H9 (cell line): ENCODE measurements around the gene KIAA0930. TPM values are rescaled to one million over a fixed set of nuclear protein-coding genes. Genes with fewer than 3 reads are reported as not detected.

Experiments used
- DNase-seq: peaks from one replicate; pipeline ENCODE4 v3.0.0-alpha.2; 2017
- H2AFZ ChIP-seq: one replicate; pipeline ENCODE4 v1.6.1; 2013; ENCODE audit warnings: mild to moderate bottlenecking, low read length, control low read depth, moderate library complexity
- H2AK5ac ChIP-seq: 2 replicates; pipeline ENCODE4 v1.6.1; 2013; ENCODE audit warnings: low read length, control low read depth, mixed read lengths; ENCODE audit not compliant: insufficient read length
- H2BK120ac ChIP-seq: one replicate; pipeline ENCODE4 v1.6.1; 2013; ENCODE audit warnings: low read depth, mild to moderate bottlenecking, low read length, control low read depth, inconsistent platforms; ENCODE audit not compliant: poor library complexity, severe bottlenecking
- H2BK12ac ChIP-seq: 2 replicates; pipeline ENCODE4 v1.6.1; 2013; ENCODE audit warnings: low read length, control low read depth, mixed read lengths, low read depth; ENCODE audit not compliant: insufficient read length
- H2BK15ac ChIP-seq: 2 replicates; pipeline ENCODE4 v1.6.1; 2013; ENCODE audit warnings: low read depth, low read length, control low read depth
- H2BK20ac ChIP-seq: one replicate; pipeline ENCODE4 v1.6.1; 2013; ENCODE audit warnings: low read depth, mild to moderate bottlenecking, low read length, control low read depth, inconsistent platforms; ENCODE audit not compliant: poor library complexity, severe bottlenecking
- H2BK5ac ChIP-seq: 2 replicates; pipeline ENCODE4 v1.6.1; 2013; ENCODE audit warnings: low read length, control low read depth, mixed read lengths; ENCODE audit not compliant: insufficient read length
- H3K14ac ChIP-seq: 2 replicates; pipeline ENCODE4 v1.6.1; 2013; ENCODE audit warnings: low read length, control low read depth; ENCODE audit not compliant: insufficient read depth
- H3K18ac ChIP-seq: 2 replicates; pipeline ENCODE4 v1.6.1; 2013; ENCODE audit warnings: low read depth, mild to moderate bottlenecking, mixed read lengths, low read length, control low read depth; ENCODE audit not compliant: insufficient read length
- H3K23ac ChIP-seq: 2 replicates; pipeline ENCODE4 v1.6.1; 2013; ENCODE audit warnings: low read length, control low read depth, mixed read lengths, low read depth; ENCODE audit not compliant: insufficient read length
- H3K23me2 ChIP-seq: 2 replicates; pipeline ENCODE4 v1.6.1; 2013; ENCODE audit warnings: low read depth, mild to moderate bottlenecking, mixed read lengths, low read length, control low read depth; ENCODE audit not compliant: insufficient read length, poor library complexity, severe bottlenecking
- H3K27ac ChIP-seq: 2 replicates; pipeline ENCODE4 v1.5.1; 2013; ENCODE audit warnings: low read length, control low read depth, mixed read lengths, low read depth; ENCODE audit not compliant: insufficient read length
- H3K27me3 ChIP-seq: 2 replicates; pipeline ENCODE4 v1.6.1; 2013; ENCODE audit warnings: low read length, control low read depth, inconsistent platforms; ENCODE audit not compliant: insufficient read depth
- H3K4ac ChIP-seq: 2 replicates; pipeline ENCODE4 v1.6.1; 2013; ENCODE audit warnings: low read depth, mild to moderate bottlenecking, control low read depth, inconsistent platforms, low read length, moderate library complexity
- H3K4me1 ChIP-seq: 2 replicates; pipeline ENCODE4 v1.6.1; 2013; ENCODE audit warnings: low read length, control low read depth, inconsistent platforms; ENCODE audit not compliant: insufficient read depth
- H3K4me2 ChIP-seq: 2 replicates; pipeline ENCODE4 v1.6.1; 2013; ENCODE audit warnings: low read length, control low read depth, mixed read lengths; ENCODE audit not compliant: insufficient read length, insufficient read depth
- H3K56ac ChIP-seq: 2 replicates; pipeline ENCODE4 v1.6.1; 2013; ENCODE audit warnings: low read depth, mild to moderate bottlenecking, mixed read lengths, low read length, control low read depth; ENCODE audit not compliant: insufficient read length
- H3K79me1 ChIP-seq: 2 replicates; pipeline ENCODE4 v1.6.1; 2013; ENCODE audit warnings: low read depth, mild to moderate bottlenecking, moderate library complexity, low read length, control low read depth, inconsistent platforms; ENCODE audit not compliant: insufficient read depth, poor library complexity, severe bottlenecking
- H3K79me2 ChIP-seq: 2 replicates; pipeline ENCODE4 v1.6.1; 2013; ENCODE audit warnings: low read length, control low read depth, inconsistent platforms; ENCODE audit not compliant: insufficient read depth
- H3K9ac ChIP-seq: 2 replicates; pipeline ENCODE4 v1.6.1; 2013; ENCODE audit warnings: low read length, control low read depth, mixed read lengths; ENCODE audit not compliant: insufficient read length; ENCODE audit errors: extremely low read depth
- H3K9me3 ChIP-seq: one replicate; pipeline ENCODE4 v1.6.1; 2013; ENCODE audit warnings: low read depth, low read length, inconsistent platforms; ENCODE audit not compliant: control insufficient read depth
- H3T11ph ChIP-seq: one replicate; pipeline ENCODE4 v1.6.1; 2013; ENCODE audit warnings: mild to moderate bottlenecking, low read length, control low read depth, inconsistent platforms
- H4K20me1 ChIP-seq: one replicate; pipeline ENCODE4 v1.6.1; 2013; ENCODE audit not compliant: control insufficient read depth, insufficient read length, insufficient read depth
- H4K5ac ChIP-seq: 2 replicates; pipeline ENCODE4 v1.6.1; 2013; ENCODE audit warnings: low read depth, mild to moderate bottlenecking, mixed read lengths, low read length, control low read depth; ENCODE audit not compliant: insufficient read length
- H4K8ac ChIP-seq: replicated peaks from 2 replicates; pipeline ENCODE4 v1.6.1; 2013; ENCODE audit warnings: low read length, control low read depth, mixed read lengths, low read depth; ENCODE audit not compliant: insufficient read length
- H4K91ac ChIP-seq: 2 replicates; pipeline ENCODE4 v1.6.1; 2013; ENCODE audit warnings: low read depth, mild to moderate bottlenecking, moderate library complexity, mixed read lengths, low read length, control low read depth; ENCODE audit not compliant: insufficient read length
- H3K27ac Mint-ChIP-seq, 3 experiments: 2 replicates in 2 of 3; 3 replicates in 1 of 3; pipeline ENCODE4 v1.8.0; 2020 to 2021; ENCODE audit warnings: mixed read lengths in 3 of 3, mild to moderate bottlenecking in 1 of 3, moderate library complexity in 1 of 3
- H3K27me3 Mint-ChIP-seq: 2 replicates; pipeline ENCODE4 v1.8.0; 2021; ENCODE audit warnings: low read depth, mild to moderate bottlenecking, moderate library complexity, mixed read lengths
- H3K36me3 Mint-ChIP-seq, 3 experiments: 2 replicates in 2 of 3; 3 replicates in 1 of 3; pipeline ENCODE4 v1.8.0; 2020 to 2021; ENCODE audit warnings: low read depth in 3 of 3, mixed read lengths in 3 of 3; ENCODE audit not compliant: insufficient read depth in 1 of 3
- H3K4me1 Mint-ChIP-seq, 2 experiments: 2 replicates each; pipeline ENCODE4 v1.8.0; 2020; ENCODE audit warnings: mixed read lengths in 2 of 2
- H3K4me3 Mint-ChIP-seq, 2 experiments: 2 replicates in 1 of 2; 3 replicates in 1 of 2; pipeline ENCODE4 v1.8.0; 2020 to 2021; ENCODE audit warnings: mild to moderate bottlenecking in 2 of 2, mixed read lengths in 2 of 2, moderate library complexity in 1 of 2
- H3K9me3 Mint-ChIP-seq, 2 experiments: 2 replicates in 1 of 2; 3 replicates in 1 of 2; pipeline ENCODE4 v1.8.0; 2020; ENCODE audit warnings: mild to moderate bottlenecking in 2 of 2, mixed read lengths in 2 of 2, moderate library complexity in 1 of 2
- CTCF ChIP-seq: fragments of 200-600 bp; sonication (generic); conservative IDR thresholded peaks from 3 replicates; pipeline ENCODE4 v1.8.0; 2021; ENCODE audit warnings: antibody characterized with exemption, mild to moderate bottlenecking
- WGBS: extraction: QIAGEN DNeasy Blood & Tissue Kit; methylation state at CpG from one replicate; pipeline ENCODE4 v1.1.7; 2013; ENCODE audit warnings: missing lambda C conversion rate, low lambda C conversion rate, mixed read lengths; ENCODE audit not compliant: insufficient read length; ENCODE audit errors: extremely low coverage; 5-methylcytosine and 5-hydroxymethylcytosine counted together
- total RNA-seq: library from RNA; stranded (reverse); gene quantifications from 2 replicates; pipeline ENCODE4 v1.2.1, GENCODE V29; 2021

Gene KIAA0930
- total RNA-seq, 1 experiment from 2014 or later, result 46.2 TPM

- no peak for TF ChIP-seq CTCF
Measured at GRCh38 chr22:45208696-45208992, 32.0 kb downstream of the KIAA0930 start.

More at GRCh38 chr22:45208696-45208992, 32.0 kb downstream of the KIAA0930 start:
- Mint-ChIP-seq H3K9me3 (no peaks in the 10 kb centered on the region), H3K27me3 (no peaks in the 10 kb centered on the region; the same call in 1 of the 2 replicates), H3K36me3 (peaks cover 3 to 22% (median 11%) of the 10 kb centered on the region in 3 experiments), H3K4me1 (peaks cover 15 to 45% of the 10 kb centered on the region in 2 experiments), H3K27ac (no peak overlapping the region), H3K4me3 (no peak overlapping the region)
- no peak overlapping the region for H3K4ac ChIP-seq
- H4K20me1 ChIP-seq, result peaks cover 4% of the 10 kb centered on the region
- H3K9ac ChIP-seq, result no peak overlapping the region
- H3K79me1 ChIP-seq, result no peaks in the 10 kb centered on the region
- H2AK5ac ChIP-seq, result no peak overlapping the region
- no peaks in the 10 kb centered on the region for H3K27me3 ChIP-seq
- H2BK15ac ChIP-seq, result no peak overlapping the region
- WGBS, result no CpG with 5 or more reads among the region's 10 CpGs
- H3K27ac ChIP-seq, result no peak overlapping the region
- no peaks in the 10 kb centered on the region for H3K9me3 ChIP-seq
- no peak overlapping the region for H3K56ac ChIP-seq
- no peak overlapping the region for H4K5ac ChIP-seq
- no peak overlapping the region for H3T11ph ChIP-seq
- DNase-seq, result no peak
- H3K23ac ChIP-seq, result no peak overlapping the region
- no peaks in the 10 kb centered on the region for H3K23me2 ChIP-seq
- H2BK12ac ChIP-seq, result no peak overlapping the region
- no peak overlapping the region for H3K18ac ChIP-seq
- no peak overlapping the region for H2BK5ac ChIP-seq
- H3K14ac ChIP-seq, result no peak overlapping the region
- H2BK120ac ChIP-seq, result no peak overlapping the region
- H2AFZ ChIP-seq, result no peak overlapping the region
- H3K79me2 ChIP-seq, result no peaks in the 10 kb centered on the region
- no peak overlapping the region for H4K91ac ChIP-seq
- H4K8ac ChIP-seq, result no peak overlapping the region
- no peak overlapping the region for H2BK20ac ChIP-seq
- 0 out of 2 replicates have a peak, but pooled peaks cover 2% of the 10 kb centered on the region for H3K4me1 ChIP-seq
- H3K4me2 ChIP-seq, result no peak overlapping the region
